Tibial nerve (tissue), 4 donors: Measurements from ENCODE around the gene HOXC10. TPM values are rescaled to one million over a fixed set of nuclear protein-coding genes. Genes with fewer than 3 reads are reported as not detected.

Source experiments
- DNase-seq, 2 donors: peaks; one replicate each; pipeline ENCODE4 v3.0.0-alpha.2; 2019; ENCODE audit warnings: low spot score in 2 of 2
- H3K27ac ChIP-seq, 4 donors: fragments of 200-600 bp; sonication (generic) in 3 of 4; one replicate each; pipeline ENCODE4 v1.5.1; 2017 to 2019; ENCODE audit warnings: mild to moderate bottlenecking in 1 of 4
- H3K27me3 ChIP-seq, 2 donors: fragments of 200-600 bp; sonication (generic) in 1 of 2; one replicate each; pipeline versions ENCODE4 v1.5.1 to v1.6.0; 2017 to 2019
- H3K36me3 ChIP-seq, 3 donors: fragments of 200-600 bp; sonication (generic); one replicate each; pipeline ENCODE4 v1.5.1; 2018 to 2019
- H3K4me1 ChIP-seq, 4 donors: fragments of 200-600 bp; sonication (generic) in 3 of 4; one replicate each; pipeline ENCODE4 v1.5.1; 2017 to 2019
- H3K4me3 ChIP-seq, 4 donors: fragments of 200-600 bp; sonication (generic) in 3 of 4; one replicate each; pipeline ENCODE4 v1.5.1; 2017 to 2019; ENCODE audit warnings: mild to moderate bottlenecking in 1 of 4, moderate library complexity in 1 of 4
- H3K9me3 ChIP-seq, 4 donors: fragments of 200-600 bp; sonication (generic) in 3 of 4; one replicate each; pipeline ENCODE4 v1.5.1; 2017 to 2019
- EP300 ChIP-seq, 2 donors: sonication (generic); formaldehyde crosslinking; IDR thresholded peaks; one replicate each; pipeline ENCODE4 v1.6.1; 2017; ENCODE audit warnings: antibody characterized with exemption in 2 of 2, mild to moderate bottlenecking in 1 of 2
- POLR2A ChIP-seq, 2 donors: fragments of 450-650 bp; IDR thresholded peaks; one replicate each; pipeline ENCODE4 v1.6.1; 2017; ENCODE audit warnings: antibody characterized with exemption in 2 of 2, mild to moderate bottlenecking in 2 of 2, moderate library complexity in 2 of 2
- WGBS, 2 donors: methylation state at CpG; one replicate each; pipeline ENCODE4 v1.1.5; 2018; 5-methylcytosine and 5-hydroxymethylcytosine counted together
- total RNA-seq, 4 donors: library from RNA; depleted of rRNA; stranded (reverse); fragments of >200 nt; gene quantifications; one replicate each; pipeline ENCODE4 v1.1.0, GENCODE V29; 2016
- TF ChIP-seq, protein P1 (sequence below), 5 experiments: fragments of 200-600 bp in 3 of 5; fragments of 450-650 bp in 2 of 5; sonication (generic) in 3 of 5; IDR thresholded peaks; one replicate each; pipeline ENCODE4 v1.5.1; 2016 to 2019; ENCODE audit warnings: antibody characterized with exemption in 5 of 5, mild to moderate bottlenecking in 3 of 5, moderate library complexity in 2 of 5

HOXC10 gene
- total RNA-seq, 4 donors from 2014 or later = 1.7 to 6.1 (median 2.5) TPM

DNA sequence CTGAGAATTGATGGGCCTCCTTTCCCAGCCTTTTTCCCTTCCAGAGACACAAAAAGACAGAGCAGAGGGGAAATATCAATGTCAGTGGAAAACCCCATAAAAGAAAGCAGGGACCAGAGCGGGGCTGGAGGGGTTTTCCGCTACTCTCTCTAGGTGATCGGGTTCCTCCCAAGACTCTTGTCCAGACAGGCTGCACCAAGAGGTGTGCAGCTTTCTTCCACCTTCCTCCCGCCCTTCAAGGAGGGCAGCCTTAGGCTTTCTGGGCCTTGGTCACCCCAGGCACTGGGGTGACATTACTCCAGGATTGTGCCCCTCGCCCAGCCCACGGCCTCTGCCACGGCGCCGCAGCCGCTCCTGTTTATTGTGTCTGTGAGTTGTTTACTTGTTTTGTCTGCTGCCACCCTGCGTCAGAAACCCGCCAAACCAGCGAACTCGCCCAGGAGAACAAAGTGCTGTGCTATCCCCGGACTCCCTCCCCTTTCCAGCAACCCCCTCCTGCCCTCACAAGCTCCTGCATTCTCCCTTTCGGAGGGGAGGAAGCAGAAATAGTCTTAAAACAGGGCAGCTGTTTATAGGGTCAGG is 36.6 kb downstream of the HOXC10 start:
- TF ChIP-seq POLR2A (IDR thresholded peaks at IDR 0.05) = peak in 1 of 2 donors; percentile 37
- TF ChIP-seq, protein P1, sequence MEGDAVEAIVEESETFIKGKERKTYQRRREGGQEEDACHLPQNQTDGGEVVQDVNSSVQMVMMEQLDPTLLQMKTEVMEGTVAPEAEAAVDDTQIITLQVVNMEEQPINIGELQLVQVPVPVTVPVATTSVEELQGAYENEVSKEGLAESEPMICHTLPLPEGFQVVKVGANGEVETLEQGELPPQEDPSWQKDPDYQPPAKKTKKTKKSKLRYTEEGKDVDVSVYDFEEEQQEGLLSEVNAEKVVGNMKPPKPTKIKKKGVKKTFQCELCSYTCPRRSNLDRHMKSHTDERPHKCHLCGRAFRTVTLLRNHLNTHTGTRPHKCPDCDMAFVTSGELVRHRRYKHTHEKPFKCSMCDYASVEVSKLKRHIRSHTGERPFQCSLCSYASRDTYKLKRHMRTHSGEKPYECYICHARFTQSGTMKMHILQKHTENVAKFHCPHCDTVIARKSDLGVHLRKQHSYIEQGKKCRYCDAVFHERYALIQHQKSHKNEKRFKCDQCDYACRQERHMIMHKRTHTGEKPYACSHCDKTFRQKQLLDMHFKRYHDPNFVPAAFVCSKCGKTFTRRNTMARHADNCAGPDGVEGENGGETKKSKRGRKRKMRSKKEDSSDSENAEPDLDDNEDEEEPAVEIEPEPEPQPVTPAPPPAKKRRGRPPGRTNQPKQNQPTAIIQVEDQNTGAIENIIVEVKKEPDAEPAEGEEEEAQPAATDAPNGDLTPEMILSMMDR (IDR thresholded peaks at IDR 0.05) = peak in 3 of 5 experiments; percentile 18 to 33 (median 26)
- TF ChIP-seq EP300 (IDR thresholded peaks at IDR 0.05) = peak in 1 of 2 donors; percentile 74
- Histone ChIP-seq H3K27me3 (peaks cover 0 to 32% of the 10 kb centered on the region in 2 donors), H3K36me3 (no peaks in the 10 kb centered on the region), H3K27ac (peak overlapping the region; percentile 87 to 99 (median 96)), H3K4me3 (peak overlapping the region; percentile 53 to 74 (median 62)), H3K9me3 (no peaks in the 10 kb centered on the region), H3K4me1 (peaks cover 0 to 88% (median 33%) of the 10 kb centered on the region in 4 donors)
- DNase-seq = no peak
- 17 to 26% methylated on average over 16 of the region's 16 CpGs for WGBS, 2 donors

DNA sequence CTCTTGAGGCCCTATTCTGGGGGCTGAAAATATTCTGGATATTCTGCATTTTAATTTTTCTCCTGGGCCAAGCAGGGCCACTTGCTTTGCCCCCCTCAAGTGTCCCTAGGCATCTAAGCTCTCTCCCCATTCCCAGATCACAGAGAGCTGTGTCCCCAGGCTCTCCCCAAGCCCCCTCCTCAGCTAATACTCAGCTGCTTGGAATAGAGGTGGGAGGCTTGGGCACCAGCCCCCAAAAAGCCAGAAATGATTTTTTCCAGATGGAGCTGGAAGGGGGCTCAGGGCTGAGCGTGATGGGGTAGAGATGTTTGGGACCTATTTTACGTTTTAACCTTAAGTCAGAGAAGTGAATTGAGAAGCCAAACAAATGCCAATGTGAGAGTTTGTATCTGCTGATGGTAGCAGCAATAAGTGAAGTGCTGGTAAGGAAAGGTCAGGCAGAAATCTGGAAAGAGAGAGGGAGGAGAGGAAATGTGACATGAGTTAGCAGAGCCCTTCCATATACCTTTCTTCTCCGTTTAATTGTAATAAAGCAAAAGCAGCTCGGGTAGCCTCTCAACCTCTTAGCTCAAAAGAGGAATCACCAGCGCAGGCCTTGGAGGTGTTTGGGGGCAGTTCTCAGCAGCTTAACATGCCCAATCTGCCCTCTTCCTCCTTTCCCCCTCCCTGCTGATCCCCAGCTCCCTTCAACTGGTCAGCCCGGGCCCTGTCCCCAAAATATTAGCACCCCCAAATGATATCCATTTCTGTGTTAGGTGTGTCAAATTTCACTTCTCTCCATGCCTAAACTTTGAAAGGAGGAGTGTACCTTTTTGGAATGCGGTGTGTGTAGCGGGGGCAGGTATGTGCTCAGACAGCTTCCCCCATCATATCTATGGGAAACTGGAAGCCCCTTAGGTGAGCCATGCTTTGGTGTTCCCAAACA is 38.3 kb downstream of the HOXC10 start:
- peak overlapping the region in 1 of 4 donors; percentile 38 for H3K4me3 ChIP-seq
- H3K27ac ChIP-seq = peak overlapping the region; percentile 46 to 99 (median 96)
- H3K9me3 ChIP-seq = no peaks in the 10 kb centered on the region
- H3K36me3 ChIP-seq = no peaks in the 10 kb centered on the region
- TF ChIP-seq POLR2A (IDR thresholded peaks at IDR 0.05) (no peak), EP300 (IDR thresholded peaks at IDR 0.05) (no peak)
- TF ChIP-seq, protein P1 (IDR thresholded peaks at IDR 0.05) = no peak
- H3K4me1 ChIP-seq = peaks cover 0 to 94% (median 40%) of the 10 kb centered on the region in 4 donors
- WGBS, 2 donors = 48 to 51% methylated on average over 8 of the region's 8 CpGs
- DNase-seq = no peak
- H3K27me3 ChIP-seq = peaks cover 0 to 33% of the 10 kb centered on the region in 2 donors

DNA sequence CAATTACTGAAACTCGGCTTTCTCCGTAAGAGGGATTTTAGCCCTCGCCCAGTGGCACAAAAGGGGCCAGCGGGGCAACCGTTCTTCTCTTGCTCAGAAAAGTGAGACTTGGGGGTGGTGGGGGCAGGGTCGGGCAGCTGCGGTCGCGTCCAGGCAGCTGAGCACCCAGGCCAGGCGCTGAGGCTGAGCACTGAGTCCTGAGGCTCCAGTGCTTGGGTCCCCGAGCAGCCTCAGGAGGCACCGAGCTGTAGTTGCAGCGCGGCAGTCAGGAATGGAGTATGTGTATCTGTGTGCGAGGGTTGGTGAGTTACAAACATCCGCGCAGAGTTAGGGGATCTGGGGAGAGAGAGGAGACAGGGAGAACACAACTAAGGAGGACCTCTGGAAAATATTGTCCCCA is 39.2 kb downstream of the HOXC10 start:
- Histone ChIP-seq H3K27me3 (peaks cover 0 to 26% of the 10 kb centered on the region in 2 donors), H3K27ac (peak overlapping the region; percentile 46 to 99 (median 96))

DNA sequence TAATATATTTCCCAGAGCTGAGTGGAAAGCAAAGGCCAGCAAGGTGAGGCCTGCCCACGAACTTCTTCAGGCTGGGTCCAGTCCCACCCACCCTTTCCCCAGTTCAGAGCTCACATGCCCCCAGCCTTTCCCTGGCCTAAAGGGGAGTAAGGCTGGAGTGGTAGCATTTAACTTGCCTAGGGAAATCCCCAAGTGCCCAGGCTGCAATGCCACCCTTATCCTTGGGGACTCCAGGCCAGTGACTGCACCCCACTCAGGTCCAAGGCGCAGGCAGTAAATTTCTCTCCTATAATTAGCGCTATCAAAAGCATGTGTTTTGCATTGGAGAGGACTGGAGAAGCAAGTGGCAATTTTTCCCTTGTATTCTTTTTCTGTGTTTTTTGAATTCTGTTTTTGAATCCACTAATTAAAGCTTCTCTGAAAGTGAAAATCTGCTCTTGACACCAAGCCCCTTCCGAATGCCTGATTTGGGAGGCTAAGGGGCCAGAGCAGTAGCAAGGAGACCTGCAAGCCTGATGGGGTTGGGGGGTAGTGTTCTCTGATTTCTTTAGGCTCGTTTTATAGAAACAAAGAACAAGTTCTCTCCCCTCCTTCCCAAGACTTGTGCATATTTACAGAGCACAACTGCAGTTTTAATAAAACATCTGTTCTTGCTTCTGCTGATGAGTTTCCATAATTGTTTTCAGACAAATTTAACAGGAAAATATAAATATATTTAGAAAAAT is 39.8 kb downstream of the HOXC10 start:
- peaks cover 0 to 31% of the 10 kb centered on the region in 2 donors for H3K27me3 ChIP-seq
- TF ChIP-seq, protein P1 (IDR thresholded peaks at IDR 0.05) = no peak
- TF ChIP-seq EP300 (IDR thresholded peaks at IDR 0.05) = no peak
- TF ChIP-seq POLR2A (IDR thresholded peaks at IDR 0.05) = no peak
- no peak for DNase-seq
- no peaks in the 10 kb centered on the region for H3K9me3 ChIP-seq
- peak overlapping the region in 2 of 4 donors; percentile 32 to 38 for H3K4me3 ChIP-seq
- peak overlapping the region; percentile 46 to 99 (median 96) for H3K27ac ChIP-seq
- peaks cover 0 to 100% (median 43%) of the 10 kb centered on the region in 4 donors for H3K4me1 ChIP-seq
- peaks cover 0 to under 1% (median 0%) of the 10 kb centered on the region in 3 donors for H3K36me3 ChIP-seq
- 27 to 32% methylated on average over 5 of the region's 5 CpGs for WGBS, 2 donors

More for the DNA sequence above, 39.2 kb downstream of the HOXC10 start:
- 16 to 24% methylated on average over 17 of the region's 17 CpGs for WGBS, 2 donors
- no peaks in the 10 kb centered on the region for H3K36me3 ChIP-seq
- peak overlapping the region in 2 of 4 donors; percentile 32 to 38 for H3K4me3 ChIP-seq
- no peaks in the 10 kb centered on the region for H3K9me3 ChIP-seq
- H3K4me1 ChIP-seq = peaks cover 0 to 99% (median 43%) of the 10 kb centered on the region in 4 donors
- TF ChIP-seq EP300 (IDR thresholded peaks at IDR 0.05) (peak in 1 of 2 donors; percentile 18), POLR2A (IDR thresholded peaks at IDR 0.05) (no peak)
- TF ChIP-seq, protein P1 (IDR thresholded peaks at IDR 0.05) = no peak
- DNase-seq = no peak
